Transverse colon (tissue), 4 donors: Measurements from ENCODE around the gene SYT2.

Experiments
- CTCF ChIP-seq, 5 experiments: fragments of 200-600 bp in 3 of 5; fragments of 450-650 bp in 2 of 5; sonication (generic) in 3 of 5; IDR thresholded peaks; 1 replicate in 2 of 5; 2 replicates in 3 of 5; pipeline ENCODE4 v1.5.1; 2016 to 2017; ENCODE audit warnings: antibody characterized with exemption in 5 of 5, inconsistent platforms in 3 of 5, mild to moderate bottlenecking in 2 of 5, moderate library complexity in 1 of 5
- EP300 ChIP-seq: sonication (generic); formaldehyde crosslinking; IDR thresholded peaks from one replicate; pipeline ENCODE4 v1.6.1; 2017; ENCODE audit warnings: antibody characterized with exemption, low read depth
- POLR2AphosphoS5 ChIP-seq, 3 donors: sonication (generic); formaldehyde crosslinking; IDR thresholded peaks; one replicate each; pipeline ENCODE4 v1.6.1; 2016; ENCODE audit warnings: antibody characterized with exemption in 3 of 3

GRCh38 chr1:202698276-202698675 is 12.0 kb downstream of the SYT2 start:
- TF ChIP-seq EP300 (no peak), CTCF (IDR thresholded peaks at IDR 0.05) (no peak), POLR2AphosphoS5 (IDR thresholded peaks at IDR 0.05) (no peak)
